MM.1S (cell line): ENCODE results near the gene ITGB5.

Source experiments
- DNase-seq: peaks from one replicate; pipeline ENCODE4 v3.0.0-alpha.2; 2015
- H2AFZ ChIP-seq: fragments of 300-600 bp; sonication (generic); 2 replicates; pipeline ENCODE4 v1.6.0; 2016; ENCODE audit warnings: antibody characterized with exemption, low read length
- H3F3A ChIP-seq: fragments of 300-600 bp; sonication (generic); 2 replicates; pipeline ENCODE4 v1.6.1; 2016; ENCODE audit warnings: mild to moderate bottlenecking, antibody characterized with exemption, low read length, moderate library complexity, mixed read lengths; ENCODE audit not compliant: insufficient read depth
- H3K27ac ChIP-seq: fragments of 300-600 bp; sonication (generic); 2 replicates; pipeline ENCODE4 v1.5.1; 2016; ENCODE audit warnings: mild to moderate bottlenecking, low read length
- H3K27me3 ChIP-seq: fragments of 300-600 bp; sonication (generic); replicated peaks from 2 replicates; pipeline ENCODE4 v1.6.0; 2016; ENCODE audit warnings: low read length; ENCODE audit not compliant: insufficient read depth
- H3K36me3 ChIP-seq: fragments of 300-600 bp; sonication (generic); replicated peaks from 2 replicates; pipeline ENCODE4 v1.6.1; 2016; ENCODE audit warnings: mild to moderate bottlenecking, low read length, mixed read lengths; ENCODE audit not compliant: insufficient read depth
- H3K4me1 ChIP-seq: fragments of 300-600 bp; sonication (generic); 2 replicates; pipeline ENCODE4 v1.6.1; 2016; ENCODE audit warnings: low read length, mixed read lengths
- H3K4me2 ChIP-seq: fragments of 300-600 bp; sonication (generic); 2 replicates; pipeline ENCODE4 v1.6.0; 2016; ENCODE audit warnings: low read depth, low read length
- H3K4me3 ChIP-seq: fragments of 300-600 bp; sonication (generic); 2 replicates; pipeline ENCODE4 v1.5.1; 2016; ENCODE audit warnings: low read length, mixed read lengths
- H3K79me2 ChIP-seq: fragments of 300-600 bp; sonication (generic); 2 replicates; pipeline ENCODE4 v1.6.1; 2016; ENCODE audit warnings: mixed run types, low read length, mixed read lengths
- H3K9ac ChIP-seq: fragments of 300-600 bp; sonication (generic); 2 replicates; pipeline ENCODE4 v1.6.1; 2016; ENCODE audit warnings: low read length, mixed read lengths
- H3K9me2 ChIP-seq: fragments of 300-600 bp; sonication (generic); replicated peaks from 2 replicates; pipeline ENCODE4 v1.6.1; 2016; ENCODE audit warnings: mild to moderate bottlenecking, low read length, mixed read lengths; ENCODE audit not compliant: insufficient read depth
- H3K9me3 ChIP-seq: fragments of 300-600 bp; sonication (generic); replicated peaks from 2 replicates; pipeline ENCODE4 v1.6.1; 2016; ENCODE audit warnings: mild to moderate bottlenecking, low read length, mixed read lengths; ENCODE audit not compliant: insufficient read depth
- H4K20me1 ChIP-seq: fragments of 300-600 bp; sonication (generic); 2 replicates; pipeline ENCODE4 v1.6.1; 2016; ENCODE audit warnings: mild to moderate bottlenecking, low read length, moderate library complexity, mixed read lengths; ENCODE audit not compliant: insufficient read depth
- EZH2 ChIP-seq: fragments of 300-600 bp; sonication (generic); optimal IDR thresholded peaks from 2 replicates; pipeline ENCODE3; 2017; ENCODE audit warnings: low read depth, mild to moderate bottlenecking, antibody characterized with exemption, low read length, mixed read lengths
- EZH2phosphoT487 ChIP-seq: fragments of 300-600 bp; sonication (generic); IDR thresholded peaks from 2 replicates; pipeline ENCODE4 v1.6.1; 2018; ENCODE audit warnings: antibody characterized with exemption, low read length
- TF ChIP-seq, protein P1 (sequence below): fragments of 300-600 bp; sonication (generic); IDR thresholded peaks from 2 replicates; pipeline ENCODE4 v1.5.1; 2016; ENCODE audit warnings: antibody characterized with exemption, low read length, mixed read lengths

Gene ITGB5

DNA sequence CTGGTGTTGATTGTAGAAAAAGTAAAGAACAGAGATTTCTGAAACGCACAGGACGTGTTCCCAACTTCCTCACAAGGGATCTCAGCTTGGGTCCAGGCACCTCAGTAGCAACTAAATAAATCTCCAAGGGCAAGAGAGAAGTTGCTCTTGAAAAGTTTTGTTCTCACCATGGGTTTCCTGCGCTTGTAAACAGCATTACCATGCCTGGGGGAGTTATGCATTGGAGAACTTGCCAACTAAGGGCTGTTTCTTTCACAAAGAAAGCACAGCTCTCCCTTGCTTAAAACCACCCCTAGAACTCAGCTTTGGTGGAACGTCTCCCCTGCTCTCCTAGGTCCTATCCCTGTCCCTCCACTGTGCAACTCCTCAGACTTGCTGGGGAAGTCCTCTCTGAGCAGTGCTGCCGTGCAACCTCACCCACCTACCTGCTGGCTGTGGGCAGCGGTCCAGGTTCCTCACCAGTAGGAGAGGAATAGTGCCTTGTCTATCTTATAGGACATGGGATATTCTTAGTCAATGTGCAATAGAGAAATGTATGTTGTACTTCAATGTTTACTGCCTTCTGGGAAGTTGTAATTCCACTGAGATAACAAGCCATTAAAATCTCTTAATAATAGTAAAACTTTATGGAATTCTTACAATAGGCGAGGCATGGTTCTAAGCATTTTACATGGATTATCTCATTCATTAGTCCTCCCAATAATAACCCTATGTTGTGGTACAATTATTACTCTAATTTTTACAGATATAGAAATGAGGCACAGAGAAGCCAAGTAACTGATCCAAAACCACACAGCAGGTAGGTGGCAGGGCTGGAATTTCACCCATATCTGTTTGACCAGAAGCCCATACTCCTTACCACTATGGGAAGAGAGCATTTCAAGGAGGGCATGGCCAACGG lies 105.4 kb downstream of the ITGB5 start:
- Histone ChIP-seq H3K9me3 (no peaks in the 10 kb centered on the region), H3K36me3 (no peaks in the 10 kb centered on the region), H3K4me3 (no peak overlapping the region), H3K27ac (no peak overlapping the region), H3K9ac (no peak overlapping the region), H3K27me3 (no peaks in the 10 kb centered on the region), H2AFZ (no peak overlapping the region), H4K20me1 (no peaks in the 10 kb centered on the region), H3K79me2 (peaks cover 4% of the 10 kb centered on the region), H3K9me2 (no peaks in the 10 kb centered on the region), H3K4me1 (peaks cover 63% of the 10 kb centered on the region), H3F3A (peaks cover 33% of the 10 kb centered on the region), H3K4me2 (no peak overlapping the region)
- TF ChIP-seq, protein P1, sequence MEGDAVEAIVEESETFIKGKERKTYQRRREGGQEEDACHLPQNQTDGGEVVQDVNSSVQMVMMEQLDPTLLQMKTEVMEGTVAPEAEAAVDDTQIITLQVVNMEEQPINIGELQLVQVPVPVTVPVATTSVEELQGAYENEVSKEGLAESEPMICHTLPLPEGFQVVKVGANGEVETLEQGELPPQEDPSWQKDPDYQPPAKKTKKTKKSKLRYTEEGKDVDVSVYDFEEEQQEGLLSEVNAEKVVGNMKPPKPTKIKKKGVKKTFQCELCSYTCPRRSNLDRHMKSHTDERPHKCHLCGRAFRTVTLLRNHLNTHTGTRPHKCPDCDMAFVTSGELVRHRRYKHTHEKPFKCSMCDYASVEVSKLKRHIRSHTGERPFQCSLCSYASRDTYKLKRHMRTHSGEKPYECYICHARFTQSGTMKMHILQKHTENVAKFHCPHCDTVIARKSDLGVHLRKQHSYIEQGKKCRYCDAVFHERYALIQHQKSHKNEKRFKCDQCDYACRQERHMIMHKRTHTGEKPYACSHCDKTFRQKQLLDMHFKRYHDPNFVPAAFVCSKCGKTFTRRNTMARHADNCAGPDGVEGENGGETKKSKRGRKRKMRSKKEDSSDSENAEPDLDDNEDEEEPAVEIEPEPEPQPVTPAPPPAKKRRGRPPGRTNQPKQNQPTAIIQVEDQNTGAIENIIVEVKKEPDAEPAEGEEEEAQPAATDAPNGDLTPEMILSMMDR: no peak
- TF ChIP-seq EZH2phosphoT487: no peak
- no peak for TF ChIP-seq EZH2
- no peak for DNase-seq

DNA sequence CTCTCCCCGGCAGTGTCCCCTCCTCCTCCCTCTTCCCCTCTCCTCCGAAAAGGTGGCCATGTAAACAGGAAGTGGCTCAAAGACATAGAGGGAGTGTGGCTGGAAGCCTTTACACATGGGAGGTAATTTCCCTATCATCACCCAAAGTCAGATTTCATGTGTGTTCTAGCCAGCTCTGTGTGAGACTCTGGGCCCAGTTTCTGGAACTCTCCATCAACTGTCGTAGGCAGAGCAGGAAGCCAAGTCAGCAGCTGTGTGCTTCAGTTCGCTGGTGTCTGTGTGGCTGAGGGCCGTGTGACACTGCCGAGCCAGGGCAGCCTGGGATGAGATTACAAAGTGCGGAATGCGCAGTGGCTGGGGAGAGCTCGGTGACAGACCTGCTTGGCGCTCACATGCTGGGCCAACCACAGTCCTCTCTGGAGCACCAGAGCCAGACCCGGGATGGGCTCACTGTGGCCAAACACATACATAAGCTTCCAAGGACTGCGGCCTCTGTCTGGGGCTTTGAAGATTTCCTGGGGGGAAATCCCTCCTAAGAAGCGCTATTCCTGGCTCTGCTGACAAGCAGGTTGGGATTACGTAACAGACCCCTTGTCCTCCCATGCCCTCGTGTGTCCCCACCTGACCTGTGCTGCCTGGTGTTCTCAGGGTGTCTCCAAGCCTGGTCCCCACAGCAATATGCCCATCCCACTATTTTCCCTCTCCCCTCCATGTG lies 106.2 kb downstream of the ITGB5 start:
- no peaks in the 10 kb centered on the region for H3K27me3 ChIP-seq
- no peak overlapping the region for H2AFZ ChIP-seq
- H3K4me3 ChIP-seq: no peak overlapping the region
- TF ChIP-seq EZH2phosphoT487 (no peak), EZH2 (no peak)
- TF ChIP-seq, protein P1: no peak
- H4K20me1 ChIP-seq: no peaks in the 10 kb centered on the region
- no peak for DNase-seq
- H3K9me3 ChIP-seq: no peaks in the 10 kb centered on the region
- no peaks in the 10 kb centered on the region for H3K9me2 ChIP-seq
- no peak overlapping the region for H3K27ac ChIP-seq
- no peak overlapping the region for H3K9ac ChIP-seq
- H3K4me1 ChIP-seq: peaks cover 55% of the 10 kb centered on the region
- H3K4me2 ChIP-seq: no peak overlapping the region
- peaks cover 4% of the 10 kb centered on the region for H3K79me2 ChIP-seq
- H3F3A ChIP-seq: peaks cover 26% of the 10 kb centered on the region
- no peaks in the 10 kb centered on the region for H3K36me3 ChIP-seq

DNA sequence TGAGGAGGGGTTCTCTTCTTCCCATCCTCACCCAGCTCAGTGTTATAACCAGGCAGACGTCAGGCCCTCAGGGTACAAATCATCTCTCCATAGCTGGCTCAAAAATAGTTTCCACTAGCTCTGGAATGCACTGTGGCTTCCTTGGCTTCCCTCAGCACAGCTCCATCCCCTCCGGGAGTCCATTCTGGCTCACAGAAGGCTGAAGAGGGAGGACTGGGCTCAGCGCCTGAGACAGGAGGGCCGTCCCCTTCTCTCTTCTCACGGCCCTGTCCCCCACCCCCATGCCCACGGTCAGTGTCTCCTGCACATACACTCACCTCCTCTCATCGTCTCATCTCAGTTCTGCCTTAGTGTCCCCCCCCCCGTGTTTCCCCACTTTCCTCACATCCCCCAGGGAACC lies 106.8 kb downstream of the ITGB5 start:
- Histone ChIP-seq H4K20me1 (no peaks in the 10 kb centered on the region), H3K4me1 (peaks cover 49% of the 10 kb centered on the region), H3K4me3 (no peak overlapping the region), H3K9me2 (no peaks in the 10 kb centered on the region), H3F3A (peaks cover 20% of the 10 kb centered on the region), H3K27me3 (no peaks in the 10 kb centered on the region), H3K36me3 (no peaks in the 10 kb centered on the region), H3K27ac (no peak overlapping the region), H3K9ac (no peak overlapping the region), H3K9me3 (no peaks in the 10 kb centered on the region), H3K79me2 (peaks cover 4% of the 10 kb centered on the region), H3K4me2 (no peak overlapping the region), H2AFZ (no peak overlapping the region)
- TF ChIP-seq EZH2: no peak
- no peak for TF ChIP-seq EZH2phosphoT487
- TF ChIP-seq, protein P1: no peak
- DNase-seq: no peak
